Cardiac fibroblast (primary cell): Measurements from ENCODE around the gene TSPAN17.

Experiments used
- DNase-seq, 2 donors: peaks; one replicate each; pipeline versions ENCODE4 v3.0.0 to v3.0.0-alpha.2; 2010; ENCODE audit warnings: low read depth in 2 of 2
- H3K4me3 ChIP-seq, 2 donors: replicated peaks in 1 of 2; 1 replicate in 1 of 2; 2 replicates in 1 of 2; pipeline ENCODE4 v1.5.1; 2011; ENCODE audit warnings: low read depth in 2 of 2, low read length in 2 of 2, mild to moderate bottlenecking in 2 of 2, moderate library complexity in 1 of 2
- CTCF ChIP-seq: IDR thresholded peaks from one replicate; pipeline ENCODE4 v1.5.1; 2011; ENCODE audit warnings: low read depth, mild to moderate bottlenecking, low read length, inconsistent platforms

The TSPAN17 gene

DNA sequence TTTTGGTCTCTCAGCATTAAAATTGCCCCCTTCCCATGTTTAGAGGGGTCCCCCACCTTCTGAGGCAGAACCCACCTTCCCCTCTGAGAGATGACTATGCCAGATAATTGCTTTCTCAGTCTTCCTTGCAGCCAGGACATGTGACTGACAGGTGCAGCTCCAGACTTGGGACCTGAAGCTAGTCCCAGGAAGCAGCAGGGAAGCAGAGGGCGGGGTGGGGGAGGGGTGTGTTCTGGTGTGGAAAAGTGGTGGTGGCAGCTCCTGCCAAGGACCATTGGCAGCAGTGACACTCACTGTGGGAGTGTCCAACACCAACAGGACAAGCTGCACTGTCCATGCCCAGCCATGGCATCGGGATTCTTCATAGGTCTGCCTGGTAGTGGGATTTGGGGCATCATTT, 14.5 kb upstream of the TSPAN17 start:
- no peak for TF ChIP-seq CTCF
- no peak overlapping the region for H3K4me3 ChIP-seq
- DNase-seq = no peak

GRCh38 chr5:176633598-176633997, 13.7 kb upstream of the TSPAN17 start:
- no peak for TF ChIP-seq CTCF
- no peak for DNase-seq
- H3K4me3 ChIP-seq = no peak overlapping the region

GRCh38 chr5:176636426-176636825, 10.9 kb upstream of the TSPAN17 start:
- DNase-seq = peak in 1 of 2 donors; percentile 43
- H3K4me3 ChIP-seq = no peak overlapping the region
- no peak for TF ChIP-seq CTCF

GRCh38 chr5:176637556-176637955, 9.7 kb upstream of the TSPAN17 start:
- no peak for DNase-seq
- TF ChIP-seq CTCF = no peak
- H3K4me3 ChIP-seq = no peak overlapping the region

GRCh38 chr5:176638437-176638836, 8.8 kb upstream of the TSPAN17 start:
- TF ChIP-seq CTCF = no peak
- H3K4me3 ChIP-seq = no peak overlapping the region
- DNase-seq = no peak

DNA sequence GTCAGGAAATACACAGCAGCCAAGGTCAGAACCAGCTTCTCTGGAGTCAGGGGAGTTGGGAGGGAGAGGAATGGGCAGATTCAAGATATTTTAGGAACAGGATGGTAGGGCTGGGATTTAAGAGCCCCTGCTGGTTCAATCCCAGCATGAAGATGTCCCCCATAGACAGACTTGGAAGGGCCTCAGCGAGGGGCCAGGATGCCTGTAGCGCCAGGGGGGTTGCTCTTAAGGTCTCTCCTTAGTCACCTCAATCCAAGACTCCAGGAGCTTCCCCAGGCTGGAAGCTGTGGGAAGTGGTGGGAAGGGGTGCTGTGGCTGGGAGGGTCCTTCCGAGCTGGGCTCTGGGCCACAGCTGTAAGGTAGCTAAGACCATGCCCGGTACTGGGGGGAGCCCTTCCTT, 8.1 kb upstream of the TSPAN17 start:
- TF ChIP-seq CTCF = no peak
- no peak for DNase-seq
- no peak overlapping the region for H3K4me3 ChIP-seq

- no peak overlapping the region for H3K4me3 ChIP-seq
- DNase-seq = peak; percentile 24 to 82
- TF ChIP-seq CTCF = no peak
These were observed 7.3 kb upstream of the TSPAN17 start for GRCh38 chr5:176639981-176640380.
